Measurements from ENCODE around the gene KRT7. TPM values are rescaled to one million over a fixed set of nuclear protein-coding genes. Genes with fewer than 3 reads are reported as not detected.

KRT7 gene
- total RNA-seq, 1 experiment from 2014 or later, result 10.0 TPM

DNA sequence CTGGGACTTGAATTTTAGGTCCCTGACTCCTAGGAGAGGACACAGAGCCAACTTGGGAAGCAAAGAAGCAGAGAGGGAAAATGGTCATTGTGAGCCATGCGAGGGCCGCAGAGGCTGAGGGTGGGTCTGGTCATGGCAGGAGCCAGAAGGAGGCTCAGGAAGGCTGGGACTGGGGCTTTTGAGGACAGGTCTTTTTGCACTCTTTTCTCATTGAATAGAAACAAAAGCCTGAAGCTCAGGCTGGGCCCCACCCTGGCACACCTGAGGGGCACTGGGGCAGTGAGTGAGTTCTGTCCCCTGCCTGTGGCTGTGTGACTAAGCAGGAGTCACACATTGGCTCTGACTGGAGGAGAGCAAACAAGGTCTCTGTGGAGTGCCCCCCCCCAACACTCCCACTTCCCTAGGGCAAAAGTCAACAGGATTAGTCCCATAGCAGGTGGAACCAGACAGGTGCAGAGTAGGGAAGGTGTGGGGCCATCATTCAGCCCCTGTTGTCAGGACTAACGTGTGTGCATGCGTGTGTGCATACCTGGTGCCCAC is 2.8 kb downstream of the KRT7 start:
- no peak for DNase-seq
- Mint-ChIP-seq H3K4me1 (peaks cover 62 to 72% of the 10 kb centered on the region in 2 experiments), H3K27ac (no peak overlapping the region), H3K9me3 (no peaks in the 10 kb centered on the region; a peak in 1 of 5 replicates), H3K36me3 (ENCODE audit: insufficient read depth in 1 of 3, low read depth in 3 of 3) (peaks cover 2 to 23% (median 3%) of the 10 kb centered on the region in 3 experiments; a peak in 5 of 7 replicates), H3K4me3 (no peak overlapping the region), H3K27me3 (ENCODE audit: low read depth) (peaks cover 64% of the 10 kb centered on the region)
- no peak overlapping the region for H3K9ac ChIP-seq (ENCODE audit: extremely low read depth, insufficient read length, low read length)
- no peaks in the 10 kb centered on the region for H4K20me1 ChIP-seq (ENCODE audit: control insufficient read depth, insufficient read depth, insufficient read length)
- H3K79me2 ChIP-seq (ENCODE audit: insufficient read depth, low read length), result no peaks in the 10 kb centered on the region
- H3K27me3 ChIP-seq (ENCODE audit: insufficient read depth, low read length), result peaks cover 8% of the 10 kb centered on the region
- no peak overlapping the region for H2BK120ac ChIP-seq (ENCODE audit: low read depth, low read length, poor library complexity, severe bottlenecking)
- no peak overlapping the region for H2BK12ac ChIP-seq (ENCODE audit: insufficient read length, low read depth, low read length)
- H2BK20ac ChIP-seq (ENCODE audit: low read depth, low read length, poor library complexity, severe bottlenecking), result no peak overlapping the region
- no peaks in the 10 kb centered on the region for H3K9me3 ChIP-seq (ENCODE audit: control insufficient read depth, low read depth, low read length)
- H4K8ac ChIP-seq (replicated peaks; ENCODE audit: insufficient read length, low read depth, low read length), result no peak overlapping the region
- no peak overlapping the region for H3K4me2 ChIP-seq (ENCODE audit: insufficient read depth, insufficient read length, low read length)
- H3K23ac ChIP-seq (ENCODE audit: insufficient read length, low read depth, low read length), result no peak overlapping the region
- WGBS (ENCODE audit: extremely low coverage, insufficient read length, low lambda C conversion rate), result no CpG with 5 or more reads among the region's 4 CpGs
- no peak overlapping the region for H3K4ac ChIP-seq (ENCODE audit: low read depth, low read length)
- no peak overlapping the region for H2AFZ ChIP-seq (ENCODE audit: low read length)
- no peak overlapping the region for H4K91ac ChIP-seq (ENCODE audit: insufficient read length, low read depth, low read length)
- no peak overlapping the region for H2AK5ac ChIP-seq (ENCODE audit: insufficient read length, low read length)
- peaks cover 12% of the 10 kb centered on the region for H3K23me2 ChIP-seq (ENCODE audit: insufficient read length, low read depth, low read length, poor library complexity, severe bottlenecking)
- H3T11ph ChIP-seq (ENCODE audit: low read length), result no peak overlapping the region
- H3K27ac ChIP-seq (ENCODE audit: insufficient read length, low read depth, low read length), result no peak overlapping the region
- H2BK15ac ChIP-seq (ENCODE audit: low read depth, low read length), result no peak overlapping the region
- no peak overlapping the region for H4K5ac ChIP-seq (ENCODE audit: insufficient read length, low read depth, low read length)
- no peak overlapping the region for H3K18ac ChIP-seq (ENCODE audit: insufficient read length, low read depth, low read length)
- H3K56ac ChIP-seq (ENCODE audit: insufficient read length, low read depth, low read length), result no peak overlapping the region
- no peak overlapping the region for H2BK5ac ChIP-seq (ENCODE audit: insufficient read length, low read length)
- TF ChIP-seq, protein P1, sequence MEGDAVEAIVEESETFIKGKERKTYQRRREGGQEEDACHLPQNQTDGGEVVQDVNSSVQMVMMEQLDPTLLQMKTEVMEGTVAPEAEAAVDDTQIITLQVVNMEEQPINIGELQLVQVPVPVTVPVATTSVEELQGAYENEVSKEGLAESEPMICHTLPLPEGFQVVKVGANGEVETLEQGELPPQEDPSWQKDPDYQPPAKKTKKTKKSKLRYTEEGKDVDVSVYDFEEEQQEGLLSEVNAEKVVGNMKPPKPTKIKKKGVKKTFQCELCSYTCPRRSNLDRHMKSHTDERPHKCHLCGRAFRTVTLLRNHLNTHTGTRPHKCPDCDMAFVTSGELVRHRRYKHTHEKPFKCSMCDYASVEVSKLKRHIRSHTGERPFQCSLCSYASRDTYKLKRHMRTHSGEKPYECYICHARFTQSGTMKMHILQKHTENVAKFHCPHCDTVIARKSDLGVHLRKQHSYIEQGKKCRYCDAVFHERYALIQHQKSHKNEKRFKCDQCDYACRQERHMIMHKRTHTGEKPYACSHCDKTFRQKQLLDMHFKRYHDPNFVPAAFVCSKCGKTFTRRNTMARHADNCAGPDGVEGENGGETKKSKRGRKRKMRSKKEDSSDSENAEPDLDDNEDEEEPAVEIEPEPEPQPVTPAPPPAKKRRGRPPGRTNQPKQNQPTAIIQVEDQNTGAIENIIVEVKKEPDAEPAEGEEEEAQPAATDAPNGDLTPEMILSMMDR (conservative IDR thresholded peaks at IDR 0.05), result no peak
- no peaks in the 10 kb centered on the region for H3K79me1 ChIP-seq (ENCODE audit: insufficient read depth, low read depth, low read length, poor library complexity, severe bottlenecking)
- peaks cover 12% of the 10 kb centered on the region for H3K4me1 ChIP-seq (ENCODE audit: insufficient read depth, low read length)
- no peak overlapping the region for H3K14ac ChIP-seq (ENCODE audit: insufficient read depth, low read length)
